Sigmoid colon (tissue), 7 donors: ENCODE measurements around the gene TRAF3IP3. TPM values are rescaled to one million over a fixed set of nuclear protein-coding genes. Genes with fewer than 3 reads are reported as not detected.

ENCODE experiments used
- DNase-seq: peaks from one replicate; pipeline ENCODE4 v3.0.0-alpha.2; 2019
- H3K27ac ChIP-seq, 4 donors: fragments of 200-600 bp; sonication (generic); one replicate each; pipeline ENCODE4 v1.5.1; 2016 to 2019; ENCODE audit warnings: mild to moderate bottlenecking in 1 of 4
- H3K27me3 ChIP-seq, 3 donors: fragments of 200-600 bp; sonication (generic); one replicate each; pipeline ENCODE4 v1.5.1; 2019; ENCODE audit warnings: mild to moderate bottlenecking in 1 of 3
- H3K36me3 ChIP-seq, 4 donors: fragments of 200-600 bp; sonication (generic); one replicate each; pipeline ENCODE4 v1.5.1; 2016 to 2019
- H3K4me1 ChIP-seq, 4 donors: fragments of 200-600 bp; sonication (generic); one replicate each; pipeline ENCODE4 v1.5.1; 2017 to 2019
- H3K4me3 ChIP-seq, 4 donors: fragments of 200-600 bp; sonication (generic); one replicate each; pipeline ENCODE4 v1.5.1; 2017 to 2019; ENCODE audit warnings: mild to moderate bottlenecking in 2 of 4, moderate library complexity in 1 of 4
- H3K9me3 ChIP-seq, 4 donors: fragments of 200-600 bp in 3 of 4; sonication (generic) in 3 of 4; one replicate each; pipeline versions ENCODE4 v1.5.1 to v1.6.1; 2013 to 2019
- EP300 ChIP-seq, 4 donors: sonication (generic); formaldehyde crosslinking; IDR thresholded peaks; one replicate each; pipeline ENCODE4 v1.6.1; 2017; ENCODE audit warnings: antibody characterized with exemption in 4 of 4
- POLR2A ChIP-seq, 2 donors: fragments of 450-650 bp; IDR thresholded peaks; one replicate each; pipeline ENCODE4 v1.6.1; 2016; ENCODE audit warnings: antibody characterized with exemption in 2 of 2, mild to moderate bottlenecking in 2 of 2, moderate library complexity in 2 of 2
- POLR2AphosphoS5 ChIP-seq, 4 donors: sonication (generic); formaldehyde crosslinking; IDR thresholded peaks; one replicate each; pipeline ENCODE4 v1.6.1; 2017; ENCODE audit warnings: antibody characterized with exemption in 4 of 4
- WGBS, 2 donors: extraction: QIAGEN DNeasy Blood & Tissue Kit; methylation state at CpG; one replicate each; pipeline ENCODE4 v1.1.7; 2013; 5-methylcytosine and 5-hydroxymethylcytosine counted together
- intact Hi-C: fragments of 100-400 bp; cut with DNase I; formaldehyde crosslinking; loops from one replicate; pipeline ENCODE4 v1.15.1; 2023
- polyA plus RNA-seq, 3 donors: library from polyadenylated mRNA; stranded (reverse); fragments of 200-250 nt; gene quantifications; one replicate each; pipeline ENCODE4 v1.2.3, GENCODE V29; 2013
- total RNA-seq, 4 donors: library from RNA; depleted of rRNA; stranded (reverse); fragments of >200 nt; gene quantifications; one replicate each; pipeline ENCODE4 v1.1.0, GENCODE V29; 2016
- TF ChIP-seq, protein P1 (sequence below), 4 experiments: fragments of 450-650 bp in 3 of 4; fragments of 200-600 bp in 1 of 4; IDR thresholded peaks; one replicate each; pipeline ENCODE4 v1.5.1; 2016 to 2019; ENCODE audit warnings: antibody characterized with exemption in 4 of 4, mild to moderate bottlenecking in 3 of 4, moderate library complexity in 2 of 4
- donor health status: healthy with polysubstance abuse.
- donor health status: Bipolar disorder and iron deficiency.
- donor health status: healthy.

The TRAF3IP3 gene
- total and polyA plus RNA-seq, 7 donors, result 1.1 to 43.7 (median 1.7) TPM

- peaks cover 4 to 52% (median 22%) of the 10 kb centered on the region in 4 donors for H3K36me3 ChIP-seq
- WGBS, 2 donors, result 90 to 93% methylated on average over 3 of the region's 3 CpGs
Measured at GRCh38 chr1:209830722-209831121, 74.9 kb downstream of the TRAF3IP3 start.

DNA sequence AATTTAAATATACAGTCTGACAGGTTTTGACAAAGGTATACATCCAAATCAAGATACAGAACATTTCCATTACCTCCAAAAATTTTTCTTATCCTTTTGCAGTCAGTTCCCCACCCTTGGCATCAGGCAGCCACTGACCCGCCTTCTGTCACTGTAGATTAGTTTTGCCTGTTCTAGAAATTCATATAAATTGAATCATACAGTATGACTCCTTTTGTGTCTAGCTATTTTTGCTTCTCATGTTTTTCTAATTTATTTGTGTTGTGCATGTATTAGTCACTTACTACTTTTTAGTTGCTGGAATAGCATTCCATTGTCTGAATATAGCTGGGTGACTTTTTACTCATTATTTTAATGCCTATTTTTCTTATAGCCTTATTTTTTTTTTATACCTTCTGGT lies 75.8 kb downstream of the TRAF3IP3 start:
- H3K4me3 ChIP-seq, result no peak overlapping the region
- TF ChIP-seq, protein P1, sequence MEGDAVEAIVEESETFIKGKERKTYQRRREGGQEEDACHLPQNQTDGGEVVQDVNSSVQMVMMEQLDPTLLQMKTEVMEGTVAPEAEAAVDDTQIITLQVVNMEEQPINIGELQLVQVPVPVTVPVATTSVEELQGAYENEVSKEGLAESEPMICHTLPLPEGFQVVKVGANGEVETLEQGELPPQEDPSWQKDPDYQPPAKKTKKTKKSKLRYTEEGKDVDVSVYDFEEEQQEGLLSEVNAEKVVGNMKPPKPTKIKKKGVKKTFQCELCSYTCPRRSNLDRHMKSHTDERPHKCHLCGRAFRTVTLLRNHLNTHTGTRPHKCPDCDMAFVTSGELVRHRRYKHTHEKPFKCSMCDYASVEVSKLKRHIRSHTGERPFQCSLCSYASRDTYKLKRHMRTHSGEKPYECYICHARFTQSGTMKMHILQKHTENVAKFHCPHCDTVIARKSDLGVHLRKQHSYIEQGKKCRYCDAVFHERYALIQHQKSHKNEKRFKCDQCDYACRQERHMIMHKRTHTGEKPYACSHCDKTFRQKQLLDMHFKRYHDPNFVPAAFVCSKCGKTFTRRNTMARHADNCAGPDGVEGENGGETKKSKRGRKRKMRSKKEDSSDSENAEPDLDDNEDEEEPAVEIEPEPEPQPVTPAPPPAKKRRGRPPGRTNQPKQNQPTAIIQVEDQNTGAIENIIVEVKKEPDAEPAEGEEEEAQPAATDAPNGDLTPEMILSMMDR (IDR thresholded peaks at IDR 0.05), result no peak
- no peak for TF ChIP-seq POLR2AphosphoS5 (IDR thresholded peaks at IDR 0.05)
- no peak for TF ChIP-seq EP300 (IDR thresholded peaks at IDR 0.05)
- no peak for TF ChIP-seq POLR2A (IDR thresholded peaks at IDR 0.05)
- no peaks in the 10 kb centered on the region for H3K27me3 ChIP-seq
- WGBS, 2 donors, result 93 to 97% methylated on average over 1 of the region's 1 CpG
- DNase-seq, result no peak
- H3K4me1 ChIP-seq, result peaks cover 0 to 20% (median 12%) of the 10 kb centered on the region in 4 donors
- no peak overlapping the region for H3K27ac ChIP-seq
- peaks cover 4 to 60% (median 23%) of the 10 kb centered on the region in 4 donors for H3K36me3 ChIP-seq
- H3K9me3 ChIP-seq, result no peaks in the 10 kb centered on the region
- intact Hi-C loops, result no loop called here

More at GRCh38 chr1:209830722-209831121, 74.9 kb downstream of the TRAF3IP3 start:
- no peak overlapping the region for H3K27ac ChIP-seq
- intact Hi-C loops, result no loop called here
- no peak for DNase-seq
- no peaks in the 10 kb centered on the region for H3K27me3 ChIP-seq
- H3K9me3 ChIP-seq, result no peaks in the 10 kb centered on the region
- H3K4me1 ChIP-seq, result peaks cover 0 to 14% (median 10%) of the 10 kb centered on the region in 4 donors
- TF ChIP-seq POLR2AphosphoS5 (IDR thresholded peaks at IDR 0.05), result no peak
- no peak for TF ChIP-seq POLR2A (IDR thresholded peaks at IDR 0.05)
- TF ChIP-seq, protein P1 (IDR thresholded peaks at IDR 0.05), result no peak
- no peak for TF ChIP-seq EP300 (IDR thresholded peaks at IDR 0.05)
- H3K4me3 ChIP-seq, result no peak overlapping the region

Other genes with a start within 250 kb of the TRAF3IP3 start
- gene CAMK1G, start 172.3 kb upstream of the TRAF3IP3 start, total RNA-seq, result 1 to 10 TPM in 1 of 4 donors, under 1 TPM in 3; 0.16 to 1.4 (median 0.62) TPM
- gene CAMK1G, start 172.3 kb upstream of the TRAF3IP3 start, polyA plus RNA-seq, result under 1 TPM in 1 of 3 donors, not detected in 2; 0.48 TPM
- gene LAMB3, start 103.6 kb upstream of the TRAF3IP3 start, total RNA-seq, result under 1 TPM in 3 of 4 donors, not detected in 1; 0.14 to 0.55 (median 0.16) TPM
- gene LAMB3, start 103.6 kb upstream of the TRAF3IP3 start, polyA plus RNA-seq, result 10 to 100 TPM; 18.0 to 49.4 (median 21.0) TPM
- gene G0S2, start 80.6 kb upstream of the TRAF3IP3 start, total RNA-seq, result 10 to 100 TPM; 19.3 to 33.5 (median 21.5) TPM
- gene G0S2, start 80.6 kb upstream of the TRAF3IP3 start, polyA plus RNA-seq, result 10 to 100 TPM; 25.2 to 70.5 (median 59.3) TPM
- gene HSD11B1, start 51.2 kb upstream of the TRAF3IP3 start, total RNA-seq, result 10 to 100 TPM in 1 of 4 donors, 1 to 10 TPM in 3; 2.0 to 10.0 (median 3.7) TPM
- gene HSD11B1, start 51.2 kb upstream of the TRAF3IP3 start, polyA plus RNA-seq, result 1 to 10 TPM in 2 of 3 donors, not detected in 1; 2.2 to 2.4 TPM
- 1 to 10 TPM in 1 of 4 donors, under 1 TPM in 3; 0.28 to 1.4 (median 0.60) TPM for gene C1orf74, start 28.5 kb downstream of the TRAF3IP3 start, total RNA-seq
- gene C1orf74, start 28.5 kb downstream of the TRAF3IP3 start, polyA plus RNA-seq, result 1 to 10 TPM; 1.2 to 1.8 (median 1.4) TPM
- 1 to 10 TPM in 1 of 4 donors, under 1 TPM in 3; 0.28 to 1.1 (median 0.37) TPM for gene IRF6, start 50.1 kb downstream of the TRAF3IP3 start, total RNA-seq
- gene IRF6, start 50.1 kb downstream of the TRAF3IP3 start, polyA plus RNA-seq, result 10 to 100 TPM; 29.0 to 58.5 (median 51.1) TPM
- 1 to 10 TPM; 5.7 to 8.6 (median 6.9) TPM for gene UTP25, start 71.9 kb downstream of the TRAF3IP3 start, total RNA-seq
- 1 to 10 TPM; 1.2 to 3.7 (median 1.6) TPM for gene UTP25, start 71.9 kb downstream of the TRAF3IP3 start, polyA plus RNA-seq
- gene SYT14, start 182.2 kb downstream of the TRAF3IP3 start, total RNA-seq, result under 1 TPM; 0.16 to 0.71 (median 0.27) TPM
- under 1 TPM in 2 of 3 donors, not detected in 1; under 0.01 to 0.07 TPM for gene SYT14, start 182.2 kb downstream of the TRAF3IP3 start, polyA plus RNA-seq